Posterior cingulate gyrus (tissue), 11 donors: ENCODE data around the gene MTURN.
"Not testable (repeated sequence)": the region's sequence is repeated elsewhere in the genome, so short reads cannot be mapped to it uniquely, and the experiment has no call there.

Experiments used
- DNase-seq, 10 donors: peaks; one replicate each; pipeline versions ENCODE4 v3.0.0 to v3.0.0-alpha.2; 2020 to 2021; ENCODE audit warnings: mixed read lengths in 3 of 10
- intact Hi-C: fragments of 100-400 bp; cut with DNase I; formaldehyde crosslinking; loops from one replicate; pipeline ENCODE4 v1.15.1; 2023

MTURN gene

DNA sequence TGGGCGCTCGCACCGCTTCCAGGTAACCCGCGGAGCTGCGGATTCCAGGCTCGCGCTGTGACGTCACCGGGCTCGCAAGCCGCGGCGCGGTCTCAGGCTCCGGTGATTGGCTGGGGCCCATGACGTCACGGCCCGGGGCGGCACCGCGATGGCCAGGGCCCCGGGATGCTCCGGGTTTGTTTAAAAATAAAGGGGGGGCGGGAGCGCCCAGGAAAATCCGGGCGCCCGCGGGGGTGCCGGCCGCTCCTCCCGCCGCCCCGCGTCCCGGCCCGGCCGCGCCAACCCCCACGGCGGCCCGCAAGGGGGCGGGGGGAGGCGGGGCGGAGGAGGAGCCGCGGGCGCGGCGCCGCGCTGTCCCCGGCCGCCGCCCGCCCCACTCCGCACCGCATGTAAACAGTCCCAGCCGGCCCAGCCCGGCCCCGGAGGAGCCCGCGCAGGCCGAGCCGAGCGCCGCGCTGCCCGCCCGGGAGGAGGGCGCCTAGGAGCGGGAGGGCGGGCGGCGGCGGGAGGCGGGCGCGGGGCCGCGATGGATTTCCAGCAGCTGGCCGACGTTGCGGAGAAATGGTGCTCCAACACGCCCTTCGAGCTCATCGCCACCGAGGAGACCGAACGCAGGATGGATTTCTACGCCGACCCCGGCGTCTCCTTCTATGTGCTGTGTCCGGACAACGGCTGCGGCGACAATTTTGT lies at the start of gene MTURN:
MTURN (plus strand) TSS at position 376 of the 690 bp plus-strand sequence; CDS start at position 527, 151 bp downstream.
- intact Hi-C loops: loop anchor here (5.0 kb wide), 1 partner anchor 107 kb away; the partner anchor contains the start of genes FKBP14 and PLEKHA8
- DNase-seq: peak; percentile 79 to 99 (median 90)

DNA sequence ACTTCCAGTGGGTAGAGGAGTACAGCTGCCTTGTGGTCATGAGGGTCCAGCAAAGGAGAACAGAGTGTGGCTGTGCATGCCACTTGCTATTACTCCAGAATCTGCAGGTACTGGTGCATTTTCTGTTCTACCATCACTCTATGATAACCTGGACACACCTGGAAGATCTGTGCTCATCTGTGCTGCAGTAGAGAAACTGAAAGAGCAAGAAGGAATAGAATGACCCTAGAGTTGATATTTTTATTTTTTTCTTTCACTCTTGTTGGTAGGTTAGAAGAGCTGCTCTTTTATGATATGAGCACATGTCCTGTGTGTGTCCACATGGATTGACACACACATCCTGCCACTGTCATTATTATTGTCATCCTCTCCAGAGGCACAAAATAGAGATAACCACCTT lies 48.3 kb upstream of the MTURN start:
- no peak for DNase-seq
- intact Hi-C loops: no loop called here

DNA sequence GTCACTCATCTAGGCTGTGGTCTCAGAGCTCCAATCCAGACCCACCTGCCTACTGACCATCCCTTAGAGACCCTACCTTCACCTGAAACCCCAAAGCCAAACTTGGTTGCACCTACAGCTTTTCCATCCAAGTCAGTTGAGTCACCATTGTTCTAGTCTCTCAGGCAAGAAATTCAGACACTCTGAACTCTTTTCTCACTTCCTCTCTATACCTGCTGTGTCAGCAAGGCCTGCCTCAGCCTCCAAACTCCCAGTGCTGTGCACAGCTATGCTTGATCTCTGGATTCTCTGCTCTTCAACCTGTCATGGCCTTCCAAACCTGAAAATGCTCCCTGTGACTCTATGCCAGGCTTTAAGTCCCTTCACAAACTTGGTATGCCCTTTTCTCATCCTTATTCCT lies 47.4 kb upstream of the MTURN start:
- no peak for DNase-seq
- intact Hi-C loops: no loop called here

DNA sequence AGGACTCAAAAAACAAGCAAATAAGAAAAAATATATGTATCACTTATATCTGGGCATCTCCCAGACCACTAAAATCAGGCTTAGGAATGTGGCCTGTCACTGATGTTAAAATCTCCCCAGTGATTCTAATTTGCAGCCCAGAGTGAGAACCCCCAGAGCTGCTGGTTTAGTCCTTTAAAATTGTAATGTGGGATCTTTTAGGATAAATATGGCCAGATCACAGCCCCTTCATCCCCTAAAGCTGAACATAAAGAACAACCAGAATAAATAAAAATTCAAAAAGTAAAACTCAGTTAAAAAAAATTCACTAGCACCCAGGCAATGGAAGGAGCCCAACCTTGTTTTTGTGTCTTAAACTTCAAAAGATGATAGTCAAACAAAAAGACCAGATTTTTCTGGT lies 46.4 kb upstream of the MTURN start:
- DNase-seq: no peak
- intact Hi-C loops: no loop called here

DNA sequence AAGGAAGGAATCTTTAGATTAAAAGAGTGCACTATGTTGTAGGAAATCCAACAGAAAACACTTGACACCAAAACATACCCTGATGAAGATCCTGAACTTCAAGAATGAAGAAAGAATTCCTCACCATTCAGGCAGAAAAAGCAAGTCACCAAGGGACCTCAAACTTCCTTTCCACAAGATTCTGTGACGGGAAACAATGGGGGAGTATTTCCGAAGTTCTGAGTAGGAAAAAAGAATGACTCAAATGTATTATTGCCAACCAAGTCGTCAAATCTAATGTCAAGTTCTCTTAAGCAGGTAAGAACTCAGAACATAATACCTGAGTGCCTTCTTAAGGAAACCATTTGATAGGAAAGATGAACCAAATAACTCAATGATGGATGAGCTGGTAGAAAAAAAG lies 44.7 kb upstream of the MTURN start:
- no peak for DNase-seq
- intact Hi-C loops: no loop called here

DNA sequence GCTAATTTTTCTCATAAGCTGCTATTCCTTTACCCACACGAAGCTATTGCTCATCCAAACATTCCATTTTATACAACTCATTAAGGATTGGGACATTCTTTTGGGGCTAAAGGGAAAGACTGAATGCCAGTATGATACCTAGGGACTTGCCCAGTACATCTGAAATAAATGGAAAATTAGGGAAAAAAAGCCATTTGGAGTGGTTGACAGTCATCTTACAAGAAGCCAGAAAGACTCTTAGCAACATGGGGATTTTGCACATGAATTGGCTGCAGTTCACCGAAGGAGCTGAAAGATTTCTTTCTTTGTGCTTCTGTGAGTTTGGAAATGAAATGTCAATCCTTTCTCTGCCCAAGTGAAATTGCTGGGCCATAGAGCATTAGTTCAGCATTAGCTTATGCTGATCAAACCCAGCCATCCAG lies 43.3 kb upstream of the MTURN start:
- intact Hi-C loops: no loop called here
- no peak for DNase-seq

DNA sequence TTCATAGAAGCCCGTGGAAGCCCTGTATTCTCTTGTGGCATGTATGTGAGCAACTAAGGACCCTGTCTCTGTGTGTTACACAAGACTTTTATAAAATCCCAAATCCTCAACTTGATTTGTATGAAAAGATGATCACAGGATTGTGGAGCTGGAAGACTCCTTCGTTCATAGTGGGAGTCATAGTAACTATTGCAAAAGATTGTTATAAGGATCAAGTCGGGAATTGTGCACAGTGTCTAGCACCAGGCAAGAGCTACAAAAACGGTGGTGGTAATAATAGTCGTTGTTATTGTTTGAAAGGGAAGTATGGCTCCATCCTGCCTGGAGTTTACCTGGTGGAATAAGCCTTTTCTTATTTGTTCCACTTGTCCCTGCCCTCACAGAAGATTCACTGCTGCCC lies 42.8 kb upstream of the MTURN start:
- intact Hi-C loops: no loop called here
- DNase-seq: no peak

DNA sequence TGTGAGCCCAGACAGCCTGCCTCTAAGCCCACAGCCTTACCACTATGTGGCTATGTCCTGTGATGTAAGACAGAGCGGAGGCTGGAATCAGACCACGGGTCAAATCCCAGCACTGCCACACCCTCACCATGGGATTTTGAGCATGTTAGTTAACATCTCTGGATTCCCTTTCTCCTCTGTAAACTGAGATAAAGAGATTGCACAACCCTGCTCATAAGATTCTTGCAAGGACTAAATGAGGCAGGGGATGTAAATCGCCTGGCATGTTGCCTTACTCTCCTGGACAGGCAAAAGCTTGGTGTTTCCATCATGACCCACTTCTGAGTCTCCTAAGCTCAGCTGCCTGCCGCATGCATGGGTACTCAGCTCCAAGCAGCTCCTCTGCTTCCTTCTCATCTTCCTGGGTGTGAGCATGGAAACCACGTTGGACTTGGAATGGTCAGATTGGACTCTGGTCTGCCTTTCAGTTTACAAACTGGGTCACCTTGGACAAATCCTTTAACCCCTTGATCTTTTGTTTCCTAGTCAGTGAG lies 41.3 kb upstream of the MTURN start:
- intact Hi-C loops: no loop called here
- no peak for DNase-seq

DNA sequence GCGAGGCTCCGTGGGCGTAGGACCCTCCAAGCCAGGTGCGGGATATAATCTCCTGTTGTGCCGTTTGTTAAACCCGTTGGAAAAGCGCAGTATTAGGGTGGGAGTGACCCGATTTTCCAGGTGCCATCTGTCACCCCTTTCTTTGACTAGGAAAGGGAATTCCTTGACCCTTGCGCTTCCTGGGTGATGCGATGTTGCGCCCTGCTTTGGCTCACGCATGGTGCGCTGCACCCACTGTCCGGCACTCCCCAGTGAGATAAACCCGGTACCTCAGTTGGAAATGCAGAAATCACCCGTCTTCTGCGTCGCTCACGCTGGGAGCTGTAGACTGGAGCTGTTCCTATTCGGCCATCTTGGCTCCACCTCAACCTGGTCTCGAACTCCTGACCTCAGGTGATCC lies 36.2 kb upstream of the MTURN start:
- intact Hi-C loops: not testable (repeated sequence)

DNA sequence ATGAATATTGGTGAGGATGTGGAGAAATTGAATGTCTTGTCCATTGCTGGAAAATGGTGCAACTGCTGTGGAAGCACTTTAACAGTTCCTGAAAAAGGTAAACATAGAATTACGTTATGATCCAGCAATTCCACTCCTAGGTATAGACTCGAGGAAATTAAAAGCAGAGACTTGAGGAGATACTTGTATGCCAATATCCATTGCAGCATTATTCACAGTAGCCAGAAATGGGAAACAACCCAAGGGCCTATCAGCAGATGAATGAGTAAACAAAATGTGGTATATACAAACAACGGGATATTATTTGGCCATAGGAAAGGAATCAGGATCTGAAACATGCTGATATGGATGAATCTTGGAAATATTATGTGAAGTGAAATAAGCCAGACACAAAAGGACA lies 32.5 kb upstream of the MTURN start:
- no peak for DNase-seq
- intact Hi-C loops: no loop called here

More for the DNA sequence above, 36.2 kb upstream of the MTURN start:
- peak in 2 of 10 donors; percentile 51 to 63 for DNase-seq

DNA sequence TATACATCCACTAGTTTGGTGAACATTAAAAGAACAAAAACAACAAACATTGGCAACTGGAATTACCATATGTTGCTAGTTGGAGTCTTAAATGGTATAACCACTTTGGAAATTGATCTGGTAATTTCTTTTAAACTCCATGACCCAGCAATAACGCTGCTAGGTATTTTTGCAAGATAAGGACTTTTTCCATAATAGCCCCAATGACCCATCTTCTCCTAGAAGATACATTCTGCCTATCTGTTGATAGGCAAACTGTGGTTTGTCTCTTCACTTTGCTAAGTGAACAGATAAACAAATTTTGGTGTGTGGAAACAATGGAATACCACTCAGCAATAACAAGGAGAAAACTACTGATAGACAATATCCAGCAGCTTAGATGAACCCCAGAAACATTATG lies 30.6 kb upstream of the MTURN start:
- DNase-seq: no peak
- intact Hi-C loops: no loop called here

DNA sequence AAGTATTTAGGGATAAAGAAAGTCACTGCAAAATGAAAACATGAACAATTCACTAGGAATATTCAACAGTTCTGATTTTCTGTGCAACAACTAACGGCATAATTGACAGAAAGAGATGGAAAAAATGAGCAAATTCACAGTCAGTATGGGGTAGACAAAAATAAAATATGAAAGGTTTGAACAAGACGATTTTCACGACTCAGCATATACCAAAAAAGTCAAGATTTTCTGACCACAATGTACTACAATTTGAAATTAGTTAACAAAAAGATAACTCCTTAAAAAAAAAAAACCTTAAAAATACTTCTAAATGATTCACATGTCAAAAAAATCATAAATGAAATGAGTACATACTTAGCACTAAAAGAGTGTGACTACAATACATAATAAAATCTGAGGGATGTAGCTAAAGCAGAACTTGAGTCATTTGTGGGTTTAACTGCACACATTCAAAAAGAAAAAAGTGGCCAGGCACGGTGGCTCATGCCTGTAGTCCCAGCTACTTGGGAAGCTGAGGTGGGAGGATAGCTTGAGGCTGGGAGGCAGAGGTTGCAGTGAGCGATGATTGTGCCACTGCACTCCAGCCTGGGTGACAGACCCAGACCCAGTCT lies 22.6 kb upstream of the MTURN start:
- intact Hi-C loops: no loop called here
- DNase-seq: no peak

DNA sequence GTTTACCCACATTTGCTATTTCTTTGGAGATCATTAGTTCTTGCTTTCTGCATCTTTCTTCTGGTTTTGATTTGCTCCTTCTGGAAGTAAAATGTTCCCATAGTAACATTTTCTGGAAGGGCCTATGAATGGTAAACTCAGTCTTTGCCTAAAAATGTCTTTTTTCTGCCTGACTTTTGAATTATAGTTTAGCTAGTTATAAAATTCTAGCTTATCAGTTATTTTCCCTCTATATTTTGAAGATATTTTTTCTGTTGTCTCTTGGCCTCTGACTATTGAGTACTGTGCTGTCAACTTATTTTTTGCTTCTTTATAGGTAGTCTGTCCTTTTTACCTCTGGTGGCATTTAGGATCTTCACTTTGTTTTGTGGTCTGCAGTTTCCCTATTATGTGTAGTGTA lies 21.6 kb upstream of the MTURN start:
- intact Hi-C loops: no loop called here

DNA sequence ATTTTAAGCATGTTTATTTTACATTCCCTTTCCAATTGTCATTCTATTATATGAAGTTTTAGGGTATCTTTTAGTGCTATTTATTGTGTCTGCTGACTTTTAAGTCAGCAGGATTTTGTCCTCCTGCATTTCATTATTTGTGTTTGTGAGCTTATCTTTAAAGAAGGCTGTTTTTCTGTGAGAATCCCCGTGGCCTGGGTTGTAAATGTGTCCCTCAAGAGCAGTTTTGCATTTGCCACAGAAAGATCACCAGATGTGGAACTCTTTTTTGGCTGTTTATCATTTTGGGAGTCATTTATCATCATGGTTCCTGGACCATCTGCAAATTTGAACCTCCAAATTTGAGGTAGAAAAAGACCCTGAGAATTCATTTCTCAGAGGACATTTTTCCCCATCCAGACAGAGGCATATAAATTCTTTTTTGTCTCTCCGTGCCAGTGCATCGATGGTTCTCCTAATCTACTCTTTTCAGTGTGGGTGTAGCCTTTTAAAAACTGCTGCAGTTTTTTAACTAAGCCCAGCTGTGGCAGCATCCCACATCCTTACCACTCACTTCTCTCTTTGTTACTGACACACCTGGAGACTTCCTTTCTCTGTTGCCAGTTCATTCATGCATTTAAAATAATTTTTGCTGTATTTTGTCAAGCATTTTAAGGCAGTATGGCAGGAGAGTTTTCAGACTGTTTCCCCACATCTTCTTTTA lies 20.1 kb upstream of the MTURN start:
- intact Hi-C loops: no loop called here
- DNase-seq: no peak

More for the DNA sequence above, 21.6 kb upstream of the MTURN start:
- no peak for DNase-seq

DNA sequence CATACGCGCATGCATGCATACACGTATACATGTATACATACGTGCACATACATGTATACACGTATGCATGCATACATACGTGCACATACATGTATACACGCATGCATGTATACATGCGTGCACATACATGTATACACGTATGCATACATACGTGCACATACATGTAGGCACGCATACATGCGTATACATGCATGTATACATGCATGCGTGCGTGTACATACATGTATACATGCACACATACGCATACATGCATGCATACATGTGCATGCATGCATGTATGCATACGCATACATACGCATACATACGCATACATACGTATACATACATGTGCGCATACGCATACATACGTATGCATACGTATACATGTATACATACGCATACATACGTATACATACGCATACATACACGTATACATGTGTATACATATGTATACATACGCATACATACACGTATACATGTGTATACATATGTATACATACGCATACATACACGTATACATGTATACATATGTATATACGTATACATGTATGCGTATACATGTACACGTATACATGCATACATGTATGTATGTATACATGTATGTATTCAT lies 19.0 kb upstream of the MTURN start:
- intact Hi-C loops: no loop called here
- DNase-seq: no peak

DNA sequence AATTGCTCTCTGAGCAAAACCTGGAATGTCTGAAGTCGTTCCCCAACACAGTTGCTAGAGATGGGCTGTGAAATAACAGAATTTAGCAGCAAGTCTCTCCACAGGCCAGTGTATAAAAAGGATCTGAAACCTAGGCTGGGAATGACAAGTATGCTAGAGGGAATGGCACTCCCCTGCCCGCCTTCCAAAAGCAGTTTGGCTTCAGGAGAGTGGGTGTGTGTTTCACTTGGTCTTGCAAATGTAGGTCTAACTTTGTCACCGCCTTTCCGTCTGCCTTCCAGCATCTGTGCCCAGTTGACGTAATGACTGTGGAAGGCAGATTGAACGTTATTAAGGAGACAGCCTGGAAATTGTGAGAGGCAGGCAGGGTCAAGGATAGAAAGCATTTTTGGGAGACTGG lies 18.0 kb upstream of the MTURN start:
- intact Hi-C loops: no loop called here
- DNase-seq: peak in 8 of 10 donors; percentile 26 to 90 (median 54)

DNA sequence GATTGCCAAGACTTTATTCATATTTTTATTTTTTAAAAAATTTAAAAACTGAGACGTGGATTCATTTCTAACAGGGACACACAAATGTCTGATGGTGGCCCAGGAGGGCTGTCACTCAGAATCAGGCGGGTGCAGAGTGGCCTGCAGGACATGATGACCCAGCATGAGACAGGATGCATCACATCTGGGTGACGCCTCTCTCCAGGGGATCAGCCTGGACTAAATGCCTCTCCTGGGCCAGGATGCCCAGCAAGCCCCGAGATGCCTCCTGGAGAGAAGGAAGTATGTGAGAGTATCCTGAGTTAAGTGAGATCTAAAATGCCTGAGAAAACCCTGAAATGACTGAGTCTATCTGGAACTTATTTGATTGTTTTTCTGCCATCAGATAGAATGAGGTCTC lies 16.9 kb upstream of the MTURN start:
- no peak for DNase-seq
- intact Hi-C loops: no loop called here

DNA sequence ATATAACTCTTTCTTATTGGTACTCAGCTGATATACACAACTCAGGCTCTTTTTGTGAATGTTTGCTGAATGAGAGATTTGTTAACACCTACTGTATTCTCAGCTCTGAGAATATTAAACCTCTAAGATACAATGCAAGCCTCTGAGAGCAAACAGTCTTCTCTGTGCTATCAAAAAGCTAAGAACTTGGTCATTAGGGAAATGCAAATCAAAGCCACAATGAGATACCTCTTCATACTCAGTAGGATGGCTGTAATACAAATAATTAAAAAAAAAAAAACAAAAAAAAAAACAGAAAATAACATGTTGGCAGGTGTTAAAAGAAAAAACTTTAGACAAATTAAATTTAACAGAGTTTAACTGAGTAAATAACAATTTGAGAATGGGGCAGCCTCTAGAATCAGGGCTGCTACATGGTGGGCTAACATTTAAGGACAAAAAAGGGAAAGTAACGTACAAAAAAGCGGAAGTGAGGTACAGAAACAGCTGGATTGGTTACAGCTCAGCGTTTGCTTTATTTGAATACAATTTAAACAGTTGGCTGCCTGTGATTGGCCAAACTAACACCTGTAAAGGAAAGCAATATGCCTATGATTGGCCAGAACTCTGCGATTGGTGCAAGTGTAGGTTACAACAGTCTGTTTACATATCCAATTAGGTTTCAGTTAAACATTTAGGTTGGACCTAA lies 14.8 kb upstream of the MTURN start:
- intact Hi-C loops: no loop called here
- DNase-seq: no peak

DNA sequence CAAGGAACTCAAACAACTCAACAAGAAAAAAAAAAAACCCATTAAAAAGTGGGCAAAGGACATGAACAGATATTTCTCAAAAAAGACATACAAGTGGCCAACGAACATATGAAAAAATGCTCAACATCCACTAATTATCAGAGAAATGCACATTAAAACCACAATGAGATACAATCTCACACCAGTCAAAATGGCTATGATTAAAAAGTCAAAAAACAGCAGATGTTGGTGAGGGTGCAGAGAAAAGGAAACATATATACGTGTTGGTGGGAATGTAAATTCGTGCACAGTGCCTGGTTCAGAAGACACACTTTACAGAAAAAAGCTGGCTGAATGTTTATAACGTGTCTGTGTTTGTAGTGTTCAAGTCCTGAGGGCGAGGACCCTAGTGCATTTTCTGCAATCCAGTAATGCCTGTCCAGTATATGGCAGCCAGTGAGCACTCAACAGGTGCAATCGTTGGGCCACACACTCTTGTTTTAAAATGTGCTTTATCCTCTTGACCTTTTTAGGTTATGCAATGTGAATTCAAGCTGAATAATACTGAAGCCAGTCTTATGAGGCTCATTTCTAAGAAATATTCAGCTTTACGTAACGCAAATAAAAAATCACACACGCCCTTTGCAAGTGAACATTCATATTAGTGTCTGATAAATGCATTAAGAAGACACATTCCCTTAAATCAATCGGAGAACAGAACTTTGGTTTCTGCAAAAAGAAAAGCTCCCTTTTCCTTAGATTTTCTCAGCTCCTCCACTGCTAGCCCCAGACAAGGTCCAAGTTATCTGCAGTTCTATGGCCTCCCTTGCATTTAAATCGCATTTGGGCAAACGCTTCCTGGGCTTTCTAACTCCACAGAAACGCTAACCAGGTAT lies 813 bp upstream of the MTURN start:
- no peak for DNase-seq
- intact Hi-C loops: loop anchor here (5.0 kb wide), 1 partner anchor 107 kb away; the partner anchor contains the start of genes FKBP14 and PLEKHA8
